Esophagus muscularis mucosa (tissue), 4 donors: Measurements from ENCODE around the gene BMPR1B.

ENCODE experiments used
- CTCF ChIP-seq, 3 experiments: fragments of 200-600 bp in 2 of 3; fragments of 450-650 bp in 1 of 3; sonication (generic) in 2 of 3; IDR thresholded peaks; one replicate each; pipeline ENCODE4 v1.5.1; 2017 to 2019; ENCODE audit warnings: antibody characterized with exemption in 3 of 3, mild to moderate bottlenecking in 2 of 3, moderate library complexity in 1 of 3
- EP300 ChIP-seq: sonication (generic); formaldehyde crosslinking; IDR thresholded peaks from one replicate; pipeline ENCODE4 v1.6.1; 2017; ENCODE audit warnings: antibody characterized with exemption
- POLR2A ChIP-seq: fragments of 450-650 bp; IDR thresholded peaks from one replicate; pipeline ENCODE4 v1.6.1; 2017; ENCODE audit warnings: antibody characterized with exemption, moderate library complexity, mild to moderate bottlenecking, low read depth
- POLR2AphosphoS5 ChIP-seq, 2 donors: sonication (generic); formaldehyde crosslinking; IDR thresholded peaks; one replicate each; pipeline ENCODE4 v1.6.1; 2017; ENCODE audit warnings: antibody characterized with exemption in 2 of 2

DNA sequence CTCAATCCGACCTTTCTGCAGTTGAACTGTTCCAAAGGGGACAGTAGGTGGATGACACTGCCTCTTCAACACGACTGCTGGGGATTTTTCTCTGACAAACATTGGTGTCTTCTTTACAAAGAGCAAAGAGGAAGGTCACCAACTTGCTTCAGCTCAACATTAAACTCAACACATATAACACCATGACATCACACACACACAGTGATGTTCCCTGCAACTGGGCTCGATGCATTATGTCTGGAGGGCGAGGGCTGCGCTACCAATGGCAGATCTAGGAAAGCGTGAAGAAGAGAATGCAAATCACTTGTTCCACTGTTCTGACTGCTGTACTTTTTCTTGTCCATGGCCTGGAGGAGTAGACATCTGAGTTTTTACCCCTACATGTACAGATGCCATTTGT is 405.1 kb downstream of the BMPR1B start:
- no peak for TF ChIP-seq CTCF (IDR thresholded peaks at IDR 0.05)
- no peak for TF ChIP-seq POLR2A
- TF ChIP-seq POLR2AphosphoS5 (IDR thresholded peaks at IDR 0.05) = no peak
- no peak for TF ChIP-seq EP300
